A549 (cell line): ENCODE data around the gene UBP1. TPM values are rescaled to one million over a fixed set of nuclear protein-coding genes. Genes with fewer than 3 reads are reported as not detected.
"Not testable (repeated sequence)": the region's sequence is repeated elsewhere in the genome, so short reads cannot be mapped to it uniquely, and the experiment has no call there.

Experiments used
- ATAC-seq, 2 experiments: fragments of 200-7000 bp in 1 of 2; fragments of >200 bp in 1 of 2; cut with Nextera tagmentation in 1 of 2; cut with Tn5 transposase in 1 of 2; 3 replicates each; pipeline versions ENCODE4 v1.8.0 to v1.9.1; 2018 to 2020; ENCODE audit warnings: mild to moderate bottlenecking in 1 of 2, moderate library complexity in 1 of 2
- CTCF ChIA-PET: fragments of 300-600 bp; sonication (Branson Sonifier 250); formaldehyde crosslinking; extraction: SDS; loops from one replicate; lab custom pipeline; 2021; ENCODE audit warnings: antibody characterized with exemption, inconsistent platforms; lab: Yijun Ruan, JAX
- POLR2A ChIA-PET: fragments of 350-600 bp; formaldehyde crosslinking; extraction: SDS; loops from one replicate; lab custom pipeline; 2021; ENCODE audit warnings: antibody characterized with exemption, inconsistent platforms; lab: Yijun Ruan, JAX
- DNase-seq, 2 experiments: peaks; one replicate each; pipeline versions ENCODE4 v3.0.0 to v3.0.0-alpha.2; 2011 to 2016; ENCODE audit warnings: low read depth in 1 of 2, low spot score in 1 of 2
- FAIRE-seq: peaks from 2 replicates; lab custom pipeline; 2011; peaks lifted over from hg19 to GRCh38; lab: Jason Lieb, UNC
- H3K27ac ChIP-seq, 2 experiments: fragments of >200 bp; sonication (Bioruptor Twin); formaldehyde crosslinking; 3 replicates each; pipeline ENCODE4 v1.5.1; 2016 to 2017
- H3K4me1 ChIP-seq: fragments of >200 bp; sonication (Bioruptor Twin); formaldehyde crosslinking; 3 replicates; pipeline ENCODE4 v1.6.1; 2016
- H3K4me2 ChIP-seq: fragments of >200 bp; sonication (Bioruptor Twin); formaldehyde crosslinking; 3 replicates; pipeline ENCODE4 v1.6.1; 2016
- H3K4me3 ChIP-seq: fragments of >200 bp; sonication (Bioruptor Twin); formaldehyde crosslinking; 3 replicates; pipeline ENCODE4 v1.5.1; 2016
- H3K9me3 ChIP-seq: fragments of >200 bp; sonication (Bioruptor Twin); formaldehyde crosslinking; 3 replicates; pipeline ENCODE4 v1.6.1; 2016
- CHD2 ChIP-seq: fragments of 150-350 bp; IDR thresholded peaks from 2 replicates; pipeline ENCODE4 v1.6.1; 2014; ENCODE audit warnings: low read length; ENCODE audit not compliant: partially characterized antibody
- EP300 ChIP-seq, 2 experiments: fragments of >200 bp; sonication (Bioruptor Twin); formaldehyde crosslinking; IDR thresholded peaks; 2 replicates in 1 of 2; 3 replicates in 1 of 2; pipeline ENCODE4 v1.6.1; 2016 to 2017
- ESRRA ChIP-seq: fragments of 150-350 bp; IDR thresholded peaks from 2 replicates; pipeline ENCODE4 v1.6.1; 2014; ENCODE audit warnings: mild to moderate bottlenecking, low read length, borderline replicate concordance
- GATA3 ChIP-seq: IDR thresholded peaks from 2 replicates; pipeline ENCODE4 v1.6.1; 2012; ENCODE audit warnings: borderline replicate concordance
- HDAC2 ChIP-seq: fragments of 200-600 bp; sonication (generic); IDR thresholded peaks from 2 replicates; pipeline ENCODE4 v1.6.1; 2016
- HEYL ChIP-seq: fragments of 250-450 bp; sonication (Bioruptor Pico); IDR thresholded peaks from 2 replicates; pipeline ENCODE4 v1.8.0; 2021; ENCODE audit warnings: mild to moderate bottlenecking, moderate library complexity
- JUN ChIP-seq, 2 experiments: fragments of >200 bp; sonication (Bioruptor Twin); formaldehyde crosslinking; IDR thresholded peaks; 2 replicates in 1 of 2; 3 replicates in 1 of 2; pipeline ENCODE4 v1.6.1; 2016 to 2017
- JUNB ChIP-seq: fragments of >200 bp; sonication (Bioruptor Twin); formaldehyde crosslinking; IDR thresholded peaks from 2 replicates; pipeline ENCODE4 v1.6.1; 2016
- MAFK ChIP-seq: fragments of 450-650 bp; IDR thresholded peaks from 2 replicates; pipeline ENCODE4 v1.6.1; 2014; ENCODE audit not compliant: partially characterized antibody
- MAZ ChIP-seq: fragments of 150-350 bp; IDR thresholded peaks from 2 replicates; pipeline ENCODE4 v1.6.1; 2014; ENCODE audit warnings: antibody characterized with exemption, low read depth, low read length, borderline replicate concordance
- NR3C1 ChIP-seq: fragments of >200 bp; sonication (Bioruptor Twin); formaldehyde crosslinking; IDR thresholded peaks from 3 replicates; pipeline ENCODE4 v1.6.1; 2017
- PHF8 ChIP-seq: fragments of 200-600 bp; sonication (generic); IDR thresholded peaks from 2 replicates; pipeline ENCODE4 v1.6.1; 2016; ENCODE audit warnings: low read depth, mild to moderate bottlenecking, antibody characterized with exemption, moderate library complexity, borderline replicate concordance
- POLR2AphosphoS2 ChIP-seq: conservative IDR thresholded peaks from 2 replicates; pipeline ENCODE4 v1.6.1; 2012; ENCODE audit warnings: low read length, improper control_type of control experiment, inconsistent platforms
- RAD21 ChIP-seq, 2 experiments: fragments of >200 bp in 1 of 2; sonication (Bioruptor Twin) in 1 of 2; formaldehyde crosslinking in 1 of 2; IDR thresholded peaks in 1 of 2; conservative IDR thresholded peaks in 1 of 2; 2 replicates in 1 of 2; 3 replicates in 1 of 2; pipeline ENCODE4 v1.6.1; 2012 to 2018; ENCODE audit warnings: inconsistent platforms in 1 of 2
- RARB ChIP-seq: fragments of 250-450 bp; sonication (Bioruptor Pico); IDR thresholded peaks from 2 replicates; pipeline ENCODE4 v1.8.0; 2021; ENCODE audit warnings: mild to moderate bottlenecking, moderate library complexity
- RCOR1 ChIP-seq: fragments of 150-350 bp; IDR thresholded peaks from 2 replicates; pipeline ENCODE4 v1.6.1; 2014; ENCODE audit warnings: antibody characterized with exemption, low read length, low read depth
- SMC3 ChIP-seq: fragments of >200 bp; sonication (Bioruptor Twin); formaldehyde crosslinking; IDR thresholded peaks from 3 replicates; pipeline ENCODE4 v1.6.1; 2018; ENCODE audit warnings: inconsistent platforms
- TP53 ChIP-seq: fragments of 250-450 bp; sonication (Bioruptor Pico); IDR thresholded peaks from 2 replicates; pipeline ENCODE4 v1.5.0; 2021; ENCODE audit warnings: mild to moderate bottlenecking, moderate library complexity
- ZC3H11A ChIP-seq: fragments of 450-650 bp; IDR thresholded peaks from 2 replicates; pipeline ENCODE4 v1.6.1; 2014; ENCODE audit warnings: antibody characterized with exemption, mild to moderate bottlenecking
- ZFP36 ChIP-seq: fragments of 450-650 bp; IDR thresholded peaks from 2 replicates; pipeline ENCODE4 v1.6.1; 2014; ENCODE audit warnings: borderline replicate concordance; ENCODE audit not compliant: partially characterized antibody
- ZNF302 ChIP-seq: fragments of 250-450 bp; sonication (Bioruptor Pico); IDR thresholded peaks from 2 replicates; pipeline ENCODE4 v1.9.0; 2021; ENCODE audit warnings: inconsistent platforms, mild to moderate bottlenecking, moderate library complexity
- WGBS: methylation state at CpG from one replicate; pipeline ENCODE4 v1.1.6; 2017; ENCODE audit errors: missing lambda C conversion rate; 5-methylcytosine and 5-hydroxymethylcytosine counted together
- polyA plus RNA-seq, 4 experiments: library from polyadenylated mRNA; depleted of rRNA in 3 of 4; stranded (reverse); fragments of >200 nt; fragmentation: RNase III in 1 of 4; extraction: RNeasy Plus Mini Kit Qiagen cat#74134 plus additional on column Dnase treatment in 1 of 4; gene quantifications; 2 replicates in 3 of 4; 3 replicates in 1 of 4; pipeline ENCODE4 v1.2.3, GENCODE V29; 2011 to 2017
- TF ChIP-seq, protein P1 (sequence below): fragments of >200 bp; sonication (Bioruptor Twin); formaldehyde crosslinking; IDR thresholded peaks from 3 replicates; pipeline ENCODE4 v1.5.1; 2016
- TF ChIP-seq, protein P2 (sequence below): fragments of 250-450 bp; sonication (Bioruptor Pico); IDR thresholded peaks from 2 replicates; pipeline ENCODE4 v1.5.0; 2020; ENCODE audit warnings: low read depth, mild to moderate bottlenecking, moderate library complexity

UBP1 gene
- polyA plus RNA-seq, 2 of the 4 experiments (the other 2 are of a cell fraction), result 48.6 to 92.5 TPM

GRCh38 chr3:33447958-33448357, 7.8 kb upstream of the UBP1 start:
- DNase-seq (no peak), FAIRE-seq (no peak), ATAC-seq (no peak)
- H3K4me1 ChIP-seq, result no peaks in the 10 kb centered on the region
- H3K4me2 ChIP-seq, result no peak overlapping the region
- ChIA-PET CTCF (interaction anchor here (0.6 kb wide), 1 partner anchor 398 kb away, joined by 4 read pairs; no protein-coding TSS in a partner anchor), POLR2A (no interaction called here)
- no peaks in the 10 kb centered on the region for H3K9me3 ChIP-seq
- H3K27ac ChIP-seq, result no peak overlapping the region
- 83% methylated on average over 15 of the region's 15 CpGs for WGBS
- no peak overlapping the region for H3K4me3 ChIP-seq
- TF ChIP-seq NR3C1, result no peak
- TF ChIP-seq, protein P1, sequence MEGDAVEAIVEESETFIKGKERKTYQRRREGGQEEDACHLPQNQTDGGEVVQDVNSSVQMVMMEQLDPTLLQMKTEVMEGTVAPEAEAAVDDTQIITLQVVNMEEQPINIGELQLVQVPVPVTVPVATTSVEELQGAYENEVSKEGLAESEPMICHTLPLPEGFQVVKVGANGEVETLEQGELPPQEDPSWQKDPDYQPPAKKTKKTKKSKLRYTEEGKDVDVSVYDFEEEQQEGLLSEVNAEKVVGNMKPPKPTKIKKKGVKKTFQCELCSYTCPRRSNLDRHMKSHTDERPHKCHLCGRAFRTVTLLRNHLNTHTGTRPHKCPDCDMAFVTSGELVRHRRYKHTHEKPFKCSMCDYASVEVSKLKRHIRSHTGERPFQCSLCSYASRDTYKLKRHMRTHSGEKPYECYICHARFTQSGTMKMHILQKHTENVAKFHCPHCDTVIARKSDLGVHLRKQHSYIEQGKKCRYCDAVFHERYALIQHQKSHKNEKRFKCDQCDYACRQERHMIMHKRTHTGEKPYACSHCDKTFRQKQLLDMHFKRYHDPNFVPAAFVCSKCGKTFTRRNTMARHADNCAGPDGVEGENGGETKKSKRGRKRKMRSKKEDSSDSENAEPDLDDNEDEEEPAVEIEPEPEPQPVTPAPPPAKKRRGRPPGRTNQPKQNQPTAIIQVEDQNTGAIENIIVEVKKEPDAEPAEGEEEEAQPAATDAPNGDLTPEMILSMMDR, result no peak
- no peak for TF ChIP-seq TP53 (CRISPR knock-in tag)
- TF ChIP-seq, protein P2, sequence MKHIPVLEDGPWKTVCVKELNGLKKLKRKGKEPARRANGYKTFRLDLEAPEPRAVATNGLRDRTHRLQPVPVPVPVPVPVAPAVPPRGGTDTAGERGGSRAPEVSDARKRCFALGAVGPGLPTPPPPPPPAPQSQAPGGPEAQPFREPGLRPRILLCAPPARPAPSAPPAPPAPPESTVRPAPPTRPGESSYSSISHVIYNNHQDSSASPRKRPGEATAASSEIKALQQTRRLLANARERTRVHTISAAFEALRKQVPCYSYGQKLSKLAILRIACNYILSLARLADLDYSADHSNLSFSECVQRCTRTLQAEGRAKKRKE (CRISPR knock-in tag), result no peak

DNA sequence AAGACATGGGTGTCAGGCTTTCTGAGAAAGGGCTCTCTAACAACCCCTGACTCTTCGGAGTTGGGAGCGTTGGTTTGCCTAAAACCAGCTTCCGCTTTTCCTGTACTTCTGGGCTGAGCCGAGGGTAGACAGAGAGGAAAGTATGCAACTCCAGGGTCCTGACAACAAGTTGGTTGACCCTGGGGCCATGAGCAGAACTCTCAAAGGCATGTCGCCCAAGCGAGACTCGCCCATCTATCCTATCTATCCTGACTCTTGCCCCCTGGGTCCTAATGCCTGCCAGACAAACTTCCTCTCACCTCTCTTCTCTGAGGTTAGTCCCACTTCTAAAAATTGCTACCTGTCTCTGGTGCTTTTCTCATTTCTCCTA, 7.0 kb upstream of the UBP1 start:
- H3K9me3 ChIP-seq, POLR2A ChIA-PET, H3K4me2 ChIP-seq, CTCF ChIA-PET, FAIRE-seq, H3K27ac ChIP-seq, ATAC-seq, DNase-seq, H3K4me3 ChIP-seq, H3K4me1 ChIP-seq: not testable (repeated sequence)
- 57% methylated on average over 6 of the region's 7 CpGs for WGBS

DNA sequence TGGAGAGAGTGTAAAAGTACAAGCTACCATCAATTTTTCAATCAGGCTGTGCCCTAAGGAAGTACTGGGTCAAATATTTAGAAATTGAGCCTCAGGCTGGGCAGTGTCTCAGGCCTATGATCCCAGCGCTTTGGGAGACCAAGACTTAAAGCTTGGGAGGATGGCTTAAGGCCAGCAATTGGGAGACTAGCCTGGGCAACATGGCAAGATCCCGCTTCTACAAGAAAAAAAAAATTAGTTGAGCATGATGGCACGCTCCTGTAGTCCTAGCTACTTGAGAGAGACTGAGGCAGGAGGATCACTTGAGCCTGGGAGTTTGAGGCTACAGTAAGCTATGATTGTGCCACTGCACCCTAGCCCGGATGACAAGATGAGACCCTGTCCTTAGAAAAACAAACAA, 2.0 kb upstream of the UBP1 start:
- DNase-seq, result no peak
- no peak for ATAC-seq
- ChIA-PET CTCF (interaction anchor here (4.9 kb wide), 1 partner anchor 69 kb away, joined by 20 read pairs; no protein-coding TSS in a partner anchor), POLR2A (interaction anchor here (0.5 kb wide), 1 partner anchor 33 kb away, joined by 3 read pairs; no protein-coding TSS in a partner anchor)
- TF ChIP-seq, protein P2 (CRISPR knock-in tag), result no peak
- TF ChIP-seq JUNB (no peak), HDAC2 (no peak), PHF8 (no peak), MAFK (no peak)
- Histone ChIP-seq H3K27ac (no peak overlapping the region; a peak in 1 of 6 replicates), H3K9me3 (no peaks in the 10 kb centered on the region), H3K4me2 (no peak overlapping the region), H3K4me3 (no peak overlapping the region), H3K4me1 (peaks cover 17% of the 10 kb centered on the region)
- 91% methylated on average over 4 of the region's 4 CpGs for WGBS
- no peak for FAIRE-seq

DNA sequence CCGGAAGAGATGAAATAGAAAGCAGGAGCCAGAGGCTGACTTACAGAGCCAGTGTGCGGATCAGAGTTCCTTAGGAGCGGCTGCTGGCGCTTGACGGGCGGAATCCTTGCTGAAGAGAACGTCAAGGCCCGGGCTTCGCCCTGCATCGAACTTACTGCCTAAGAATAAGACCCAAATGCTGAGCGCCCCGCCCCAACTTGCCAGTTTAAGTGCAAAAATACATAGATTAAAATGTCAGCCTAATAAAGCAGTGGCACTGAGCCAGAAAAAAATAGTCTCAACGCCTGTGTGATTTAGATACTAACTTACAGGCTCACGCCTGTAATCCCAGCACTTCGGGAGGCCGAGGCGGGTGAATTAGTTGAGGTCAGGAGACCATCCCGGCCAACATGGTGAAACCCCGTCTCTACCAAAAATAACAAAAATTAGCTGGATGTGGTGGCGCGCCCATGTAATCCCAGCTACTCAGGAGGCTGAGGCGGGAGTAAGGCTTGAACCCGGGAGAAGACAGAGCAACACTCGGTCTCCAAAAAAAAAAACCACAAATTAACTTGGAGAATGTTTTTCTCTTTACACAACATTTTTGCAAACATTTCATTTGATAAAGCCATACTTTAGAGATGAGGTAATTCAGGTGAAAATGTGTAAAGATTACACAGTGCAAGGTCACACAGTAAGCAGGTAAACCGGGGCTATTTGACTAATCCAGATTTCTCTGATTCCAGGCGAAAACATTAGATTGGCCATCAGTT, 1.2 kb upstream of the UBP1 start:
- peak; percentile 6 to 8; a peak in 4 of 6 replicates for ATAC-seq
- ChIA-PET POLR2A (interaction anchor here (0.9 to 1.4 kb wide), 17 partner anchors 12 to 357 kb away, joined by 3 to 15 read pairs (median 3); partner anchors contain the start of gene PDCD6IP), CTCF (interaction anchor here (0.9 to 4.9 kb wide), 3 partner anchors 21 to 310 kb away, joined by 4 to 20 read pairs (median 5); no protein-coding TSS in a partner anchor)
- Histone ChIP-seq H3K27ac (peak overlapping the region; percentile 89 to 93), H3K4me2 (peak overlapping the region; percentile 72), H3K4me3 (peak overlapping the region; percentile 59), H3K4me1 (peaks cover 25% of the 10 kb centered on the region), H3K9me3 (no peaks in the 10 kb centered on the region)
- 34% methylated on average over 21 of the region's 26 CpGs for WGBS
- TF ChIP-seq MAFK (no peak), NR3C1 (no peak), HEYL (CRISPR knock-in tag) (no peak), JUN (IDR thresholded peaks at IDR 0.05) (peak; percentile 9 to 14; a peak in 1 of 5 replicates), ESRRA (no peak), JUNB (no peak), EP300 (IDR thresholded peaks at IDR 0.05) (no peak), RCOR1 (no peak), HDAC2 (no peak), RARB (CRISPR knock-in tag) (no peak), POLR2AphosphoS2 (no peak), ZC3H11A (no peak), CHD2 (no peak), MAZ (no peak), RAD21 (conservative IDR thresholded peaks at IDR 0.05 in 1 of 2, IDR thresholded peaks at IDR 0.05 in 1 of 2) (no peak), ZFP36 (no peak), ZNF302 (no peak), PHF8 (0 out of 2 replicates have a peak, but pooled peaks have one; percentile 2), SMC3 (no peak), GATA3 (0 out of 2 replicates have a peak, but pooled peaks have one; percentile 3)
- FAIRE-seq, result no peak
- no peak for DNase-seq
